Endodermal cell (in vitro differentiated cells): Measurements from ENCODE around the gene MALL. TPM values are rescaled to one million over a fixed set of nuclear protein-coding genes. Genes with fewer than 3 reads are reported as not detected.

Experiments
- DNase-seq: peaks from one replicate; pipeline ENCODE4 v3.0.0-alpha.2; 2017
- H3K27ac ChIP-seq: 2 replicates; pipeline ENCODE4 v1.5.1; 2013; ENCODE audit warnings: mild to moderate bottlenecking, low read depth, low read length, moderate library complexity
- H3K27me3 ChIP-seq: 2 replicates; pipeline ENCODE4 v1.6.1; 2013; ENCODE audit warnings: mild to moderate bottlenecking, low read length, moderate library complexity; ENCODE audit not compliant: insufficient read depth, control insufficient read depth, poor library complexity, severe bottlenecking
- H3K36me3 ChIP-seq: 2 replicates; pipeline ENCODE4 v1.7.0; 2013; ENCODE audit warnings: mild to moderate bottlenecking, low read length, moderate library complexity; ENCODE audit not compliant: control insufficient read depth, insufficient read depth
- H3K4me1 ChIP-seq: one replicate; pipeline ENCODE4 v1.7.0; 2013; ENCODE audit warnings: low read length; ENCODE audit not compliant: control insufficient read depth, insufficient read depth
- H3K4me3 ChIP-seq: 2 replicates; pipeline ENCODE4 v1.5.1; 2013; ENCODE audit warnings: mild to moderate bottlenecking, low read length, moderate library complexity
- H3K9ac ChIP-seq: 2 replicates; pipeline ENCODE4 v1.6.1; 2013; ENCODE audit warnings: mild to moderate bottlenecking, low read length, moderate library complexity; ENCODE audit not compliant: poor library complexity, severe bottlenecking; ENCODE audit errors: extremely low read depth
- H3K9me3 ChIP-seq: 2 replicates; pipeline ENCODE4 v1.6.1; 2013; ENCODE audit warnings: mild to moderate bottlenecking, low read length, moderate library complexity; ENCODE audit not compliant: control insufficient read depth
- H3K27ac Mint-ChIP-seq: 2 replicates; pipeline ENCODE4 v1.8.0; 2020; ENCODE audit warnings: mixed read lengths
- H3K27me3 Mint-ChIP-seq: 2 replicates; pipeline ENCODE4 v1.8.0; 2021; ENCODE audit warnings: mild to moderate bottlenecking, mixed read lengths; ENCODE audit not compliant: insufficient read depth
- H3K36me3 Mint-ChIP-seq: 2 replicates; pipeline ENCODE4 v1.8.0; 2020; ENCODE audit warnings: low read depth, mixed read lengths
- H3K4me1 Mint-ChIP-seq: 2 replicates; pipeline ENCODE4 v1.8.0; 2020; ENCODE audit warnings: mixed read lengths
- H3K4me3 Mint-ChIP-seq: 2 replicates; pipeline ENCODE4 v1.8.0; 2020; ENCODE audit warnings: mild to moderate bottlenecking, moderate library complexity, mixed read lengths
- H3K9me3 Mint-ChIP-seq: 2 replicates; pipeline ENCODE4 v1.8.0; 2020; ENCODE audit warnings: mild to moderate bottlenecking, mixed read lengths
- CTCF ChIP-seq: fragments of 200-600 bp; sonication (generic); conservative IDR thresholded peaks from 2 replicates; pipeline ENCODE4 v1.5.0; 2021; ENCODE audit warnings: antibody characterized with exemption, mild to moderate bottlenecking
- WGBS, 2 experiments: methylation state at CpG; one replicate each; pipeline versions ENCODE4 v1.1.5 to v1.1.7; 2013; ENCODE audit warnings: missing lambda C conversion rate in 2 of 2, mixed read lengths in 1 of 2; ENCODE audit not compliant: insufficient coverage in 1 of 2, insufficient read length in 1 of 2; 5-methylcytosine and 5-hydroxymethylcytosine counted together
- total RNA-seq, 2 donors: library from RNA; stranded (reverse); fragmentation: NEBNext Ultra II Directional in 1 of 2; extraction: Animal tissue kit (Norgen Biotek cat#: 25700) in 1 of 2; gene quantifications; 2 replicates in 1 of 2; 3 replicates in 1 of 2; pipeline ENCODE4 v1.2.1, GENCODE V29; 2021

Gene MALL
- total RNA-seq, 2 donors from 2014 or later = 2.7 to 5.2 TPM

- Mint-ChIP-seq H3K9me3 (peaks cover 2% of the 10 kb centered on the region), H3K4me3 (no peak overlapping the region)
- 96% methylated on average over 1 of the region's 1 CpG; no CpG with 5 or more reads in 1 of the 2 experiments for WGBS, 2 experiments
Observed at GRCh38 chr2:110140401-110140800, 24.8 kb upstream of the MALL start.

GRCh38 chr2:110134025-110134424 is 18.4 kb upstream of the MALL start:
- Histone ChIP-seq H3K36me3 (no peaks in the 10 kb centered on the region), H3K4me1 (no peaks in the 10 kb centered on the region), H3K27ac (no peak overlapping the region), H3K9ac (no peak overlapping the region), H3K27me3 (no peaks in the 10 kb centered on the region), H3K4me3 (no peak overlapping the region), H3K9me3 (peaks cover 10% of the 10 kb centered on the region)
- no peak overlapping the region for H3K4me3 Mint-ChIP-seq
- TF ChIP-seq CTCF = no peak
- no peak for DNase-seq
- peaks cover 1% of the 10 kb centered on the region for H3K27me3 Mint-ChIP-seq
- H3K27ac Mint-ChIP-seq = no peak overlapping the region
- no peaks in the 10 kb centered on the region for H3K36me3 Mint-ChIP-seq
- peaks cover 13% of the 10 kb centered on the region for H3K9me3 Mint-ChIP-seq
- H3K4me1 Mint-ChIP-seq = no peaks in the 10 kb centered on the region

More at GRCh38 chr2:110140401-110140800, 24.8 kb upstream of the MALL start:
- Mint-ChIP-seq H3K4me1 (no peaks in the 10 kb centered on the region), H3K27ac (no peak overlapping the region), H3K36me3 (no peaks in the 10 kb centered on the region), H3K27me3 (no peaks in the 10 kb centered on the region)
- Histone ChIP-seq H3K36me3 (no peaks in the 10 kb centered on the region), H3K9me3 (no peaks in the 10 kb centered on the region), H3K4me1 (no peaks in the 10 kb centered on the region), H3K27ac (no peak overlapping the region), H3K9ac (no peak overlapping the region), H3K27me3 (no peaks in the 10 kb centered on the region), H3K4me3 (no peak overlapping the region)
- no peak for TF ChIP-seq CTCF
- DNase-seq = no peak

GRCh38 chr2:110131166-110131565 is 15.5 kb upstream of the MALL start:
- Mint-ChIP-seq H3K27me3 (peaks cover 1% of the 10 kb centered on the region), H3K27ac (no peak overlapping the region), H3K36me3 (no peaks in the 10 kb centered on the region), H3K4me3 (no peak overlapping the region), H3K4me1 (no peaks in the 10 kb centered on the region), H3K9me3 (peaks cover 11% of the 10 kb centered on the region)
- Histone ChIP-seq H3K9ac (no peak overlapping the region), H3K9me3 (peaks cover 10% of the 10 kb centered on the region), H3K4me1 (no peaks in the 10 kb centered on the region), H3K4me3 (no peak overlapping the region), H3K27ac (no peak overlapping the region), H3K27me3 (no peaks in the 10 kb centered on the region), H3K36me3 (no peaks in the 10 kb centered on the region)
- no peak for DNase-seq
- WGBS, 2 experiments = 83 to 88% methylated on average over 1 to 2 of the region's 2 CpGs
- no peak for TF ChIP-seq CTCF
